Measurements from ENCODE around the gene PAK5. TPM values are rescaled to one million over a fixed set of nuclear protein-coding genes. Genes with fewer than 3 reads are reported as not detected.

The PAK5 gene
- total RNA-seq, 2 experiments from 2014 or later: not detected

DNA sequence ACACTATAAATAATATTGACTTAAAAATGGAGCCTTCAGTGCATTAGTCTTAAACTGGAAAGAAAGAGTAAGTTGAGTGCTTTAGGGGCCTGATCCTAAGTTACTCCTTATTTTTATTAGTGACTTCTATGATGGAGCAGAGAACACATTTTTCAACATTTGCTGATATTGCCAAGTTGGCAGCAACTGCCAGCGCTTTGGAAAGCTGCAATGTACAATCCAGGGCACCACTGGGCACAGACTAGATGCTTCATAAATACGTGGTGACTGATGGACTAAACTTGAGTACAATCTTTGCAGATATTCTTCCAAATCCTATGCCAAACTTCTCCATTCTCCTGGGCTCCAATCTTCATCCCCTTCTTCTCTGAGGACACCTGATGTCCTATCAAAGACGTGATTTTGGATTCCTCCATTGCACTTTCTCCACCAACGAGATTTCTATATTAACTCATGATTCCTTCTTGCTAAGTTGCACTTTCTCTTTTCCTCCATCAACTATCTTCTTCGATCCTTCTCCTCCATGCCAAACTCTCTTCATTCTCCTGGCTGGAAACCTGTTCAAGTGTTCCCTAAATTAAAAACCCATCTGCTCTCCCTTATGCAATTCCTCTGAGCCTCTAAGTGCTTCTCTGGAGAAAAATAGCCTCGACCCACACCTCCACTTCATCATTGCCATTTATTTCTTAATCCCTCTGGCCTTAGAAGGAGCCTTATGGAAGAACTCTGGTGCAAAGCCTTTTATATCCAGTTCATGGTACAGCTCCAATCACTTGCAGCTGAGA, 28.5 kb upstream of the PAK5 start:
- Histone ChIP-seq H3K27me3 (ENCODE audit: control insufficient read depth in 1 of 2, insufficient read depth in 2 of 2, low read length in 2 of 2) (no peaks in the 10 kb centered on the region), H3K27ac (ENCODE audit: low read depth in 1 of 2, low read length in 2 of 2) (no peak overlapping the region), H3K4me1 (ENCODE audit: insufficient read depth, low read length) (no peaks in the 10 kb centered on the region), H3K9me3 (ENCODE audit: control insufficient read depth in 1 of 2, insufficient read depth in 1 of 2, low read length in 2 of 2) (no peaks in the 10 kb centered on the region), H3K36me3 (ENCODE audit: insufficient read depth, low read length) (no peaks in the 10 kb centered on the region), H3K4me3 (ENCODE audit: low read length) (no peak overlapping the region)
- ChIA-PET POLR2A (no interaction called here), CTCF (no interaction called here)
- no peak overlapping the region for H3K27ac Mint-ChIP-seq
- H3K36me3 Mint-ChIP-seq (ENCODE audit: low read depth): no peaks in the 10 kb centered on the region
- ATAC-seq (ENCODE audit: poor library complexity) (no peak), DNase-seq (no peak)
- intact Hi-C loops (cut with DNase I, micrococcal nuclease): no loop called here
- no peaks in the 10 kb centered on the region for H3K4me1 Mint-ChIP-seq (ENCODE audit: low read depth)
- TF ChIP-seq, protein P1, sequence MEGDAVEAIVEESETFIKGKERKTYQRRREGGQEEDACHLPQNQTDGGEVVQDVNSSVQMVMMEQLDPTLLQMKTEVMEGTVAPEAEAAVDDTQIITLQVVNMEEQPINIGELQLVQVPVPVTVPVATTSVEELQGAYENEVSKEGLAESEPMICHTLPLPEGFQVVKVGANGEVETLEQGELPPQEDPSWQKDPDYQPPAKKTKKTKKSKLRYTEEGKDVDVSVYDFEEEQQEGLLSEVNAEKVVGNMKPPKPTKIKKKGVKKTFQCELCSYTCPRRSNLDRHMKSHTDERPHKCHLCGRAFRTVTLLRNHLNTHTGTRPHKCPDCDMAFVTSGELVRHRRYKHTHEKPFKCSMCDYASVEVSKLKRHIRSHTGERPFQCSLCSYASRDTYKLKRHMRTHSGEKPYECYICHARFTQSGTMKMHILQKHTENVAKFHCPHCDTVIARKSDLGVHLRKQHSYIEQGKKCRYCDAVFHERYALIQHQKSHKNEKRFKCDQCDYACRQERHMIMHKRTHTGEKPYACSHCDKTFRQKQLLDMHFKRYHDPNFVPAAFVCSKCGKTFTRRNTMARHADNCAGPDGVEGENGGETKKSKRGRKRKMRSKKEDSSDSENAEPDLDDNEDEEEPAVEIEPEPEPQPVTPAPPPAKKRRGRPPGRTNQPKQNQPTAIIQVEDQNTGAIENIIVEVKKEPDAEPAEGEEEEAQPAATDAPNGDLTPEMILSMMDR (IDR thresholded peaks at IDR 0.05): no peak
- H3K9me3 Mint-ChIP-seq: no peaks in the 10 kb centered on the region
- H3K27me3 Mint-ChIP-seq: no peaks in the 10 kb centered on the region
- H3K4me3 Mint-ChIP-seq: no peak overlapping the region

DNA sequence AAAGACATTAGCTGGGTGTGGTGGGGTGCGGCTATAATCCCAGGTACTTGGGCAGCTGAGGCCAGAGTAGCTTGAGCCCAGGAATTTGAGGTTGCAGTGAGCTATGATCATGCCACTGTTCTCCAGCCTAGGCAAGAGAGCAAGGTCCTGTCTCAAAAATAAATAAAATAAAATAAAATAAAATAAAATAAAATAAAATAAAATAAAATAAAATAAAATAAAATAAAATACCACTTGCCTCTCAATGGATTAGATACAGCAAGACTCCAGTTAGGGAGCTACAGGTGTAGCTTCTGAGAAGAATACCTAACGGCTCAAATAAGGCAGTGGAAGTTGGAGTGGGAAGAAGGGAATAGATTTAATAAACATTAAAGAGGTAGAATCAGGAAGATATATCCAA, 13.7 kb upstream of the PAK5 start:
- Mint-ChIP-seq H3K9me3 (peaks cover 7% of the 10 kb centered on the region), H3K27ac (no peak overlapping the region), H3K4me1 (ENCODE audit: low read depth) (no peaks in the 10 kb centered on the region), H3K4me3 (no peak overlapping the region), H3K27me3 (no peaks in the 10 kb centered on the region), H3K36me3 (ENCODE audit: low read depth) (no peaks in the 10 kb centered on the region)
- ChIA-PET CTCF (no interaction called here), POLR2A (no interaction called here)
- ATAC-seq (ENCODE audit: poor library complexity): no peak
- Histone ChIP-seq H3K9me3 (ENCODE audit: control insufficient read depth in 1 of 2, insufficient read depth in 1 of 2, low read length in 2 of 2) (no peaks in the 10 kb centered on the region), H3K27ac (ENCODE audit: low read depth in 1 of 2, low read length in 2 of 2) (no peak overlapping the region), H3K4me3 (ENCODE audit: low read length) (no peak overlapping the region), H3K27me3 (ENCODE audit: control insufficient read depth in 1 of 2, insufficient read depth in 2 of 2, low read length in 2 of 2) (no peaks in the 10 kb centered on the region), H3K4me1 (ENCODE audit: insufficient read depth, low read length) (no peaks in the 10 kb centered on the region), H3K36me3 (ENCODE audit: insufficient read depth, low read length) (no peaks in the 10 kb centered on the region)
- TF ChIP-seq, protein P1 (IDR thresholded peaks at IDR 0.05): no peak
- DNase-seq: no peak
- intact Hi-C loops (cut with DNase I, micrococcal nuclease): no loop called here

DNA sequence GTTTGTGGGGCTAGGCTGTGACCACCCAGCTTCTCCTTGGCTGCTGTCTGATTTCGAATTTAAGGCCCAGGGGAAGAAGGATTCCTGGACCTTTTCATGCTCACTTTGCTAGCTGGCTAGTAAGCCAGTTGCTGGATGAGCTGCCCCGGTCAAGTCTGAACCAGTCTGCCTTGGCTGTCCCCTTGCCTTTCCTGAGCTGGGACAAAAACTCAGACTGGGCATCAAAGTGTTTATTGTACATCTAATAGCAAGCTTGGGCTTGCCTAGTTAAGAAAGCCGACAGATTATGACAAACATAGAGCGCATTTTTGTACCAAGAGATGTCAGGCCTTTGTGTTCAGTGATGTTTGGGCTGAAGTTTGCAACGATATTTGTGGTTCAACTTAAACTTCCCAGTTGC, 750 bp upstream of the PAK5 start:
- peaks cover 4% of the 10 kb centered on the region for H3K9me3 Mint-ChIP-seq
- H3K36me3 Mint-ChIP-seq (ENCODE audit: low read depth): no peaks in the 10 kb centered on the region
- CTCF ChIA-PET: no interaction called here
- H3K27me3 Mint-ChIP-seq: peaks cover 54% of the 10 kb centered on the region
- TF ChIP-seq, protein P1 (IDR thresholded peaks at IDR 0.05): no peak
- no peak for ATAC-seq (ENCODE audit: poor library complexity)
- intact Hi-C loops (cut with DNase I, micrococcal nuclease): no loop called here
- peaks cover 15 to 16% of the 10 kb centered on the region in 2 experiments for H3K27me3 ChIP-seq (ENCODE audit: control insufficient read depth in 1 of 2, insufficient read depth in 2 of 2, low read length in 2 of 2)
- H3K27ac Mint-ChIP-seq: no peak overlapping the region
- H3K27ac ChIP-seq (ENCODE audit: low read depth in 1 of 2, low read length in 2 of 2): no peak overlapping the region
- H3K9me3 ChIP-seq (ENCODE audit: control insufficient read depth in 1 of 2, insufficient read depth in 1 of 2, low read length in 2 of 2): peaks cover 0 to 21% of the 10 kb centered on the region in 2 experiments
- no peaks in the 10 kb centered on the region for H3K4me1 Mint-ChIP-seq (ENCODE audit: low read depth)
- no peak for DNase-seq
- H3K36me3 ChIP-seq (ENCODE audit: insufficient read depth, low read length): no peaks in the 10 kb centered on the region
- no peak overlapping the region for H3K4me3 Mint-ChIP-seq
- no peak overlapping the region for H3K4me3 ChIP-seq (ENCODE audit: low read length)
- POLR2A ChIA-PET: no interaction called here
- H3K4me1 ChIP-seq (ENCODE audit: insufficient read depth, low read length): no peaks in the 10 kb centered on the region

Data from CD4-positive, alpha-beta T cell (primary cell).